Activated T-helper 1 cell treated with anti-CD3 and anti-CD28 coated beads, Interleukin-12 subunit alpha, Interleukin-12 subunit beta, Interleukin-2, Interleukin-4 antibody, amounts not matched to agents 30 ng/mL and 10 ng/mL and 1 ng/mL, durations not matched to agents 14 hours and 24 hours and 36 hours (primary cell): ENCODE measurements around the gene LAMB1. TPM values are rescaled to one million over a fixed set of nuclear protein-coding genes. Genes with fewer than 3 reads are reported as not detected.

Experiments used
- DNase-seq: peaks from one replicate; pipeline ENCODE4 v3.0.0; 2021; ENCODE audit warnings: low spot score
- H3K27ac Mint-ChIP-seq: one replicate; pipeline ENCODE4 v1.8.0; 2021; ENCODE audit warnings: mild to moderate bottlenecking, mixed read lengths
- H3K27me3 Mint-ChIP-seq: one replicate; pipeline ENCODE4 v1.8.0; 2022; ENCODE audit warnings: mild to moderate bottlenecking, moderate library complexity, mixed read lengths; ENCODE audit not compliant: insufficient read depth
- H3K36me3 Mint-ChIP-seq: one replicate; pipeline ENCODE4 v1.8.0; 2021; ENCODE audit warnings: low read depth, mixed read lengths
- H3K4me1 Mint-ChIP-seq: one replicate; pipeline ENCODE4 v1.8.0; 2021; ENCODE audit warnings: low read depth, mixed read lengths
- H3K4me3 Mint-ChIP-seq: one replicate; pipeline ENCODE4 v1.8.0; 2021; ENCODE audit warnings: mild to moderate bottlenecking, moderate library complexity, mixed read lengths
- H3K9me3 Mint-ChIP-seq: one replicate; pipeline ENCODE4 v1.8.0; 2021; ENCODE audit warnings: mixed read lengths
- intact Hi-C: fragments of 100-400 bp; cut with micrococcal nuclease; formaldehyde crosslinking; loops from one replicate; pipeline ENCODE4 v1.15.1; 2024
- total RNA-seq: library from RNA; stranded (reverse); gene quantifications from 2 replicates; pipeline ENCODE4 v1.2.3, GENCODE V29; 2022

LAMB1 gene
- total RNA-seq, 1 donor from 2014 or later, result not detected

- H3K4me3 Mint-ChIP-seq, result peak overlapping the region; percentile 62
- H3K27me3 Mint-ChIP-seq, result peaks cover 62% of the 10 kb centered on the region
- no peaks in the 10 kb centered on the region for H3K9me3 Mint-ChIP-seq
- DNase-seq, result no peak
- intact Hi-C loops, result no loop called here
- no peak overlapping the region for H3K27ac Mint-ChIP-seq
- no peaks in the 10 kb centered on the region for H3K4me1 Mint-ChIP-seq
- no peaks in the 10 kb centered on the region for H3K36me3 Mint-ChIP-seq
These were observed 916 bp downstream of the LAMB1 start for GRCh38 chr7:108001764-108002725.

- DNase-seq, result no peak
- Mint-ChIP-seq H3K9me3 (no peaks in the 10 kb centered on the region), H3K36me3 (no peaks in the 10 kb centered on the region), H3K27ac (no peak overlapping the region), H3K4me1 (no peaks in the 10 kb centered on the region), H3K27me3 (peaks cover 60% of the 10 kb centered on the region), H3K4me3 (peak overlapping the region; percentile 62)
- intact Hi-C loops, result no loop called here
These were observed 1.8 kb downstream of the LAMB1 start for GRCh38 chr7:108000875-108001763.

DNA sequence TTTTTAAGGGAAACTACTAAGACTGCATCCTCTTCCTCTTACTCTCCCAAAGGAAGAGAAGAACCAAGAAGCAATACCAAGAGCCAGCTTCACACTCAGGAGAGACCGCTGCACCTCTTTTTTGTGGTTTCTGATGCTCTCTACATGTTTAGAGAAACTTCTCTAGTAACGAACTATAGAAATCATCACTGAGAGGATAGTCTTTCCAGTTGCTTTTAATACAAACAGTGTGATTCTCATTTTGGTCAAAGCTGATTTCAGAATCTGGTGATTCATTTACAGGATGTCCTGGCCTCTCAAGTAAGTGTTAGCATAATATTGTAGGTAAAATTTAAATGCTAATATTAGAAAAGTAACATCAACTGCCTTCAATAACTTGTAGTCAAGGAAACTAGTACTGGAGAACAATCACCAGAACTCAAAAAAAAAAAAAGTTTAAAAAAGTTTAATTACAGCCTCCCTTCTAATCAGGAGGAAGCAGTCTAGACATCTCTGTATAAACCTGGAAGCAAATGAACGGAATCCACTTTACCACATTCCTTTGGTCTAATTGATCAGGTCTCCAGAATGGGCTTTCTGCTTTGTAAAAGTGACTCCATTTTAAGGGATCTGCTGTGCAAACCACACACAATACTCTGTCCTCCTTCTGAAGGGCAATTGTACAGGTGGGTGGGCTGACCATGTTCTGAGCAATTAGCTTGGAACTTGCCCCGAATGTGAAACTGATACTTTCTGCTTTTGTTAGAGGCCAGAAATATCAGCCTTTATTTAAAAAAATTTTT lies 3.0 kb downstream of the LAMB1 start:
- Mint-ChIP-seq H3K36me3 (no peaks in the 10 kb centered on the region), H3K4me1 (no peaks in the 10 kb centered on the region), H3K9me3 (no peaks in the 10 kb centered on the region), H3K27ac (no peak overlapping the region), H3K4me3 (no peak overlapping the region), H3K27me3 (peaks cover 56% of the 10 kb centered on the region)
- DNase-seq, result no peak
- intact Hi-C loops, result no loop called here

DNA sequence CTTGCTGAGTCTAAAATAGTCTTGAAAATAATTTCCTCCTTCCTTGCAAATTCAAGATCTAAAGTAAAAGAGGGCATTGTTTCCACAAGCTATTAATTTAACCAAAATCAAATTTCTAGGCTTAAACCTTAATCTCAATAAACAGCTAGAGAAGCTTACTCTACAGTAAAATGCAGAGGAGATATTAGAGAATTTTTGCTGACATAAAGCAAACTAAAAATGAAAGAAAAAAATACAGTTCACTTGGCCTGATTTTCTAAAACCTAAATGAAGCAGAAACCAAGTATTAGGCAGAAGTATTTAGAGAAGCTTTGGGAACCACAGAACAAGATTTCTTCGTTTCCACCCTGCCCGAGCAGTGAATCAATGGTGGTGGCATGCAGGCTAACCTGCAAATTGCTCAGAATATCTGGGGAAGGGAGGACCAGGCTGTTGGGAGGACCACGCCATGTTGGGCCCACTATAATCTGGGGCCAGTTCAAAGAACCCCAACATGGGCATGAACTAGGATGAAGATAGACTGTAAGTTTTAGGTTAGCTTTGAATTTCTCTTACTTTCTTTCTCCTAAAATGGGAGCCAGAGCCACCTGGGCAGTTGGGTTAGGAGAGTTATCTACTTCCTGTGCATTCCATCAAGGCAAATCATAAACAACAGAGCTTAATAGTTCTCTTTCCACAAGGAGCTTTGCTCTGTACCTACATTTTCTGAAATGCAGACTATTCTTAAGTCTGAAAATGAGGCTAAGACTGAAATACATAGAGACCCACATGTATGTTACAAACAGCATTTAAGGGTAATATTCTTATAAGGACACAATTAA lies 4.1 kb downstream of the LAMB1 start:
- no peaks in the 10 kb centered on the region for H3K9me3 Mint-ChIP-seq
- DNase-seq, result no peak
- H3K27me3 Mint-ChIP-seq, result peaks cover 45% of the 10 kb centered on the region
- no peak overlapping the region for H3K4me3 Mint-ChIP-seq
- H3K4me1 Mint-ChIP-seq, result no peaks in the 10 kb centered on the region
- no peaks in the 10 kb centered on the region for H3K36me3 Mint-ChIP-seq
- no peak overlapping the region for H3K27ac Mint-ChIP-seq
- intact Hi-C loops, result no loop called here

DNA sequence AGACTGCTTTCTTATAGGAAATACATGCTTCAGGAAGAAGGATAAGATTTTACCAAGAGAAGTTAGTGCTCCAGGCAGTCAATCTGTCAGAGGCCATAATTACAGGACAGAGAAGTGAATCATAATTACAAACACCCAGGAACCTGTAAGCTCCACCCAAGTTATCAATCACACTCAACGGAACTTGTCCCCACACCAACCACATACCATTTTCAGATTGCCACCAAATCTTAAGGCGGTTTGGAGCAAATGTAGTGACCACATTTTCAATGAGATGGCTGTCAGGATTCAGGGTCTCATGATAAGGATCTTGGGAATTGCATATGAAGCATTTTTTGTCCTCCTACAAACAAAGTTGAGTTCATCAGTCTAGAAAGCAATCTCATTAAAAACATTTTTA lies 4.8 kb downstream of the LAMB1 start:
- H3K4me1 Mint-ChIP-seq, result no peaks in the 10 kb centered on the region
- DNase-seq, result no peak
- intact Hi-C loops, result no loop called here
- no peaks in the 10 kb centered on the region for H3K36me3 Mint-ChIP-seq
- H3K9me3 Mint-ChIP-seq, result no peaks in the 10 kb centered on the region
- peaks cover 44% of the 10 kb centered on the region for H3K27me3 Mint-ChIP-seq
- no peak overlapping the region for H3K27ac Mint-ChIP-seq
- no peak overlapping the region for H3K4me3 Mint-ChIP-seq

GRCh38 chr7:107996072-107996882 lies 6.7 kb downstream of the LAMB1 start:
- intact Hi-C loops, result no loop called here
- H3K36me3 Mint-ChIP-seq, result no peaks in the 10 kb centered on the region
- H3K27me3 Mint-ChIP-seq, result peaks cover 31% of the 10 kb centered on the region

DNA sequence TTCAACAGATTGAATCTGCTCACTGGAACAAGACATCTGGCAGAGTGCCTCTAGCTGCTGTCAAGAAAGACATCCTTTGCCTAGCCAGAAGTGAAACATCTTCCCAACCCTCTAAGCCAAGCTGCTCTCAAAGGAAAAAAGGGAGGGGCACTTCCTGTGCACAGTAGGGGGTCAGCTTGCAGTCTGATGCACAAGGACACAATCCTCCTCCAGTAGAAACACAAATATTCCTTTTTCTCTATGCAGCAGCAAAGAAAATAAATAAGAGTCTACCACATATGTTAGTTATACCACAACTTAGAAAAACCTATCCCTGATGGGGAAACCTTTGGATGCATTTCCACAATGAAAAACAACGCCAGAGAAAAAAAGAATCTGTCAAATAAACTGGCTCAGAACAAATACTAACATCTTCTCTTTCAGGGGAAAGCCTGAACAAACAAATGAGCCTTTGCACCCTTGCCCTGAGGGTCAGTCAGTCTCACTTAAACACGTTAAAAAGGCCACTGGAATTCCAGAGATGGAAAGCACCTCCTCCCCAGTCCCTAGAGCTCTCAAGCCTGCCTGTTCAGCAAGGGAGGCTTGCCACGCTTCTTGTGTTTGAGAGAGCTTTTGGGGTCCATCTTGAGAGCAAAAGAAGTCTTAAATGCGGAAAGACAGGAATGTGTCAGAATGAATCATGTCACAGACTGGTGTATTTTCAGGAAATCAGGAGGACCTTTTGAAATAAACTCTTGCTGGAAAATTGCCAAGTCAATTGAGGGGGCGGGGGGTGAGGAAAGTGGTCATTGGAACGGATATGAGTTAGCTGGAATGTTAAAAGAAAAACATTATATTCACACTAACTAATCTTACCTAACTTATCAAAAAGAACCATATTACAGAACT lies 7.5 kb downstream of the LAMB1 start:
- Mint-ChIP-seq H3K27ac (no peak overlapping the region), H3K4me1 (no peaks in the 10 kb centered on the region), H3K36me3 (no peaks in the 10 kb centered on the region), H3K27me3 (peaks cover 26% of the 10 kb centered on the region), H3K4me3 (no peak overlapping the region), H3K9me3 (no peaks in the 10 kb centered on the region)
- intact Hi-C loops, result no loop called here
- no peak for DNase-seq

More at GRCh38 chr7:107996072-107996882, 6.7 kb downstream of the LAMB1 start:
- no peaks in the 10 kb centered on the region for H3K4me1 Mint-ChIP-seq
- H3K9me3 Mint-ChIP-seq, result no peaks in the 10 kb centered on the region
- no peak overlapping the region for H3K27ac Mint-ChIP-seq
- DNase-seq, result no peak
- H3K4me3 Mint-ChIP-seq, result no peak overlapping the region

- peaks cover 23% of the 10 kb centered on the region for H3K27me3 Mint-ChIP-seq
These were observed 8.4 kb downstream of the LAMB1 start for GRCh38 chr7:107994421-107995030.

GRCh38 chr7:107993891-107994291 lies 9.1 kb downstream of the LAMB1 start:
- H3K27me3 Mint-ChIP-seq, result peaks cover 18% of the 10 kb centered on the region
- no peaks in the 10 kb centered on the region for H3K9me3 Mint-ChIP-seq
- intact Hi-C loops, result no loop called here
- H3K36me3 Mint-ChIP-seq, result no peaks in the 10 kb centered on the region
- no peak for DNase-seq
- H3K27ac Mint-ChIP-seq, result no peak overlapping the region
- H3K4me1 Mint-ChIP-seq, result no peaks in the 10 kb centered on the region
- no peak overlapping the region for H3K4me3 Mint-ChIP-seq

More at GRCh38 chr7:107994421-107995030, 8.4 kb downstream of the LAMB1 start:
- Mint-ChIP-seq H3K27ac (no peak overlapping the region), H3K4me3 (no peak overlapping the region), H3K9me3 (no peaks in the 10 kb centered on the region), H3K36me3 (no peaks in the 10 kb centered on the region), H3K4me1 (no peaks in the 10 kb centered on the region)
- DNase-seq, result no peak
- intact Hi-C loops, result no loop called here

DNA sequence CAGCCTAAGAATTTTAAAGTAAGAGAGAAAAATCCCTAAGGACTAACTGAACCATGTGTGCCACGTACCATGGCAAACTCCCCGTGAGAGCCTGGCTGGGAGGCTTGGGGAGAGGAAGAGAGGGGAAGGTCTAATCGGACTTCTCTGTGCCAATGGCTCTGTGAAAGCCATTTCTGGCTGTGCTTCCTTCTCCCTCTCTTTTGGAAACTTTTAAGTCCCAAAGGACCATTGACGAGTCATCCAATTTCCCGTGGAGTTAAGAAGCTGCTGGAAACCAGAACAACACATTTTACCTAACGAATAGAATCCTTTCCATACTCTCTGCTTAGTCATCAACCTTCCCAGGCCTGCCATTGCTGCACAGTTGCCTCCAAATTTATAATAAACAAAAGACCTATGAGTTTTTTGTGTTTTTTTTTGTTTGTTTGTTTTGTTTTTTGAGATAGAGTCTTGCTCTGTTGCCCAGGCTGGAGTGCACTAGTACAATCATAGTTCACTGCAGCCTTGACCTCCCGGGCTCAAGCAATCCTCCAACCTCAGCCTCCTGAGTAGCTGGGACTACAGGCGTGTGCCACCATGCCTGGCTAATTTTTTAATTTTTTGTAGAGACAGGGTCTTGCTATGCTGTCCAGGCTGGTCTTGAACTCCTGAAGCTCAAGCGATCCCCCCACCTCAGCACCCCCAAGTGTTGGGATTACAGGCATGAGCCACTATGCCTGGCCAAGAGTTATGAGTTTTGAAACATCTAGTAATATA lies 13.2 kb downstream of the LAMB1 start:
- H3K4me1 Mint-ChIP-seq, result no peaks in the 10 kb centered on the region
- no peak for DNase-seq
- intact Hi-C loops, result no loop called here

More for the DNA sequence above, 13.2 kb downstream of the LAMB1 start:
- no peak overlapping the region for H3K4me3 Mint-ChIP-seq
- H3K36me3 Mint-ChIP-seq, result no peaks in the 10 kb centered on the region
- no peak overlapping the region for H3K27ac Mint-ChIP-seq
- peaks cover 12% of the 10 kb centered on the region for H3K27me3 Mint-ChIP-seq
- H3K9me3 Mint-ChIP-seq, result no peaks in the 10 kb centered on the region
